IPS-NIHi11 (cell line): Measurements from ENCODE around the gene PGF.
A peak's percentile ranks its signal among the peaks of the same experiment; 100 is the strongest.
"Not testable (repeated sequence)": the region's sequence is repeated elsewhere in the genome, so short reads cannot be mapped to it uniquely, and the experiment has no call there.

Experiments
- DNase-seq: peaks from one replicate; pipeline ENCODE4 v3.0.0; 2012; ENCODE audit warnings: mixed read lengths, low spot score

The PGF gene

DNA sequence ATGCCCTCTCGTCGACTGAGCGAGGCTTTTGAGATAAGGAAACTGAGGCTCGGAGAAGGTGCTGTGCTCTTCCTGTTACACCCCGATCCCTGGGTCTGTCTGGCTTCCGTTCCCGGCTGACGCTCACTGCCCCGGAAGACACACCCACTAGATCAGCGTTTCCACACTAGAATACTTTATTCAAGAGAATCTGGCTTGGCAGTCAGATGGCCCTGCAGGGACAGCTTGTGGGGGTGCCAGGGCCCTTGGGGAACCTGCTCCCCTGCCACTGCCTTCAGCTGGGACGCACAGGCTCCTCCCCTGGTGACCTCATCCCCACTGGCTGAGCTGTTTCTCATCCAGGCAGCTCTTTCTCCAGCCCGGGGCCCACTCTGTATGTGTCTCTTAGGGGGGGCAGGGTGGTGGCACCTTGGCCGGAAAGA is 13.7 kb downstream of the PGF start:
- DNase-seq = no peak

DNA sequence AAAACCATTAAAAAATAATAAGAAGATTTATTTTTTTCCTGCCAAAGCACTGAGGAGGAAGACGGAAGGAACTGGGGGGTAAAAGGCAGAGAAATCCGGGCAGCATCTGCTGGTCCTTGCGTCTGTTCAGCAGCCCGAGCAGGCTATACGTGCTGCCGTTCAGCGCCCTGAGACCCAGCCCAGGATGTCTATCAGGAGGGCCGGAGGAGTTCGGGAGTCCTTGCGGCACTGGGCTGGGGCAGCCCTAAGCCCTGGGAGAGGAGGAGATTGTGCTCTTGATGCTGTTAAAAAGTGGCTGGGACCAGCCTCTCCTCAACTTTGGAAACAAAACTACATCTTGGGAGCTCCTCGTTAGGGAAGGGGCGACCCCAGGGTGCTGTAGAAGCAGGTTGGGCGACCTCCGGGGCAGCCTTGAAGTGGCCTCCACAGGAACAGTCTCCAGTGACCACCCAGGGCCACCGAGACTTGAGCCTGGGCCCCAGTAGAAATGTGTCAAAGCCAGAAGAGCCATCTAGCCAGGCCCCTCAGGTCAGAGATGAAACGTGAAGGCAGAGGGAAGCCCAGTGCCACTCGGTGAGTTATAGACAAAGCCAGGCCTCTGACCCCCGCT is 14.3 kb downstream of the PGF start:
- DNase-seq = no peak

DNA sequence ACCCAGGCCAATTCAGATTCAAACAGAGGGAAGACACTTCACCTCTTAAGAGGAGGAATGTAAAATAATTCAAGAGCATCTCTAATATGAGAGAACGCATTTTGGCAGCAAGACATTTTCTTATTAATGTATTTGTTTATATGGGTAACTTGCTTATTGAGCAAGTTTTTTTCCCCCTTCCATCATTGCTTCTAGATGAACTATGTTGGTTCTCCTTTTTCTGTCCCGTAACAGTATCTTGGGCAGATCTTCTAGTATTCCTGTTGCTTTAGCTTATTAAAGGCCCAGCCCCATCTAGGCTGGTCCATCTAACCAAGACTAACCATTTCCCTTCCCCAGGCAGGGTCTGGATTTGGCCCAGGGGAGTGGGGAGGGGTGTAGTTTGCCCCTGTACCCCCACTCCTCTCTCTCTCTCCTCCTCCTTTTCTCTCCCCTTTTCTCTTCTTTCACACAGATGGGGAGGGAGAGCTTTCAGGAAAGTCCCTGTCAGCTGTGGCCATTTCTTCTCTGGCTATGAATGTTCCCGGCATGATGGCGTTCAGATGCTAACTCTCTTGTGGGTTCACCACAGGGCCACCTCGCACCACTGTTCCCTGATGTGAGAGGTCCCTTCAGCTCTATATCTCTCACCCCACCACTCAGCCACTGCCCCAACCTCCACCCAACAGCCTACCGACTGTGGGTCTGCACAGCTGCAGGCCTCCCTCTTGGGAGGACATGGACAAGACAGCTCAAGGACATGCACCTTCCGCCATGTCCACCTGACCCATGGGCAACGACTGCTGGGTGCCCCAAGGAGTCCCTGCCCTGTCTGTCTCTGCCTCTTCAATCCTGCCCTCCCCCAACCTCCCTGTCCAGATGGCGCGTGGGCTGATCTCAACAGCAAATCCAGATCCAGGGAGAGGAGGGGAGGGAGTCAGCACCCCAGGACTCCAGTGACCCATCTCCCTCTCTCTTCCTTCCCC is 16.6 kb downstream of the PGF start:
- DNase-seq = no peak

DNA sequence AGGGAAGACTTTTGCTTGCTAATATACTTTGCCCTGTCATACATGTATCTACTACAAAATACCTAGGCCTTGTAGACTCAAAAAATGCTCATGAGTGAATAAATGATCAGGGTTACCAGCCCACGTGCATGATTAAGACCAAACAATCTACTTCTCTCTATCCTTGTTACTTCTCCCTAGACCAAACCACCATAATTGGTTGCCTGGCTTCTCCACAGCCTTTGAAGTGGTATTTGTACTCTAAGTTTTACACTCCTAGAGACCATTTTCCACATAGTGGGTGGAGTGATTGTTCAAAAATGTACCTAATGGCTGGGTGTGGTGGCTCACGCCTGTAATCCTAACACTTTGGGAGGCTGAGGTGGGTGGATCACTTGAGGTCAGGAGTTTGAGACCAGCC is 18.2 kb downstream of the PGF start:
- no peak for DNase-seq

DNA sequence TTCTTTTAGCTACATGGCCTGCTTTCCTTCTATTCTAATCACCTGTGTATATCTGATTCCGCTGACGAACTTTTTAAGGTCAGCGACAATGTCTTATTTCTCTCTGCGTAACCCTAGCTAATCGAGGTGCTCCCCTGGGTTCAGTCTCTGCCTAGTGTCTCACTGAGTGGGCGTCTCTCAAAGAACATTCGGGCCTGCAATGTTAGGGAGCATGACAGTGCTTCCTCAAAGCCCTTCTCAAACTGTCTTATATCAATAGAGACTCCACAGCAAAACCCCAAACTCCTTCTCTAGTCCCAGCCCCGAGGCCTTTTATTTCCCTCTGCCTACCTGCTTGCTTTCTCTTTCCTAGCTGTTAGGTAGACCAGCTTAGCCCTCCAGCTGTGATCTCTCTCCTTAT is 18.7 kb downstream of the PGF start:
- DNase-seq = no peak

- no peak for DNase-seq
Measured at GRCh38 chr14:74936151-74936550, 19.2 kb downstream of the PGF start.

GRCh38 chr14:74935360-74935680 is 20.1 kb downstream of the PGF start:
- DNase-seq = no peak

DNA sequence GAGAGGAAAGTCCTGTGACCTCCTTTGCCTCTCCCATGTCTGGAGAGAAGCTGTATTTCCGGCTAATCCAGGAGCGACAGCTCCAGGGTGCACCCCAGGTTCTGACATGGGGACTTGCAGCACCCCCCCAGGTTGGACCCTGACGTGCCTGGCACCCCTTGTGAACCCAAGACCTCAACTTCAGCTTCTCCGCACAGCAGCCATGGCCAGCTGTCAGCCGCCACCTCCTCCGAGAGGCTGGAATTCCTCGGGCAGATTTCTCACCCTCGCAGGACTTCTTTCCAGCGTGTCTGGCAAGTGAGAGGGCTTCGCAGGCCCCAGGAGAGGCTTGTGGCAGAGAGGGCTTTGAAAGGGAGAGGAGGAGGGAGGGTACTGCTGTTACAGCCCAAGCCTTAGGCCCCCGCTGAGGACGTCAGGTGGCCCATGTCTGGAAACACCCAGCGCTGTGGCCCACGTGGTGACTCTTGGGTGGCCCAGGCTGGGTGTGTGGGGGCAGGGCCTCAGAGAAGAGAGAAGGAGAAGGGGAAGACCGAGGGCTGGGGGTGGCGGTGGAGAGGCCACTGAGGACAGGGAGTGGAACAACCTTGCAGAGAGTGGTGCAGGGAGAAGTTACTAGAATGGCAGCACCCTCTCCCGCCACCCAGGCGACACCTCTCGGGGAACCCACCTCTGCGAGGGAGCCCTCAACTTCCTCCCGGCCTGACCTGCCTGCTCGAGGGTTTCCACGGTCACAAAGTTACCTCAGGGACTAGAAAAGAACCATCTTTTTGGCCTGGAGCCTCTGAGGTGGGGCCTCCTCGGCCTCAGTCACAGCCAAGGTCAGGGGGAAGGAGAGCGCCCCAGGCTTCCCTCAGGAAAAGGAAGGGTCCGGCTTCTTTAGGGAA is 20.7 kb downstream of the PGF start:
- no peak for DNase-seq

GRCh38 chr14:74934041-74934440 is 21.4 kb downstream of the PGF start:
- DNase-seq = no peak

DNA sequence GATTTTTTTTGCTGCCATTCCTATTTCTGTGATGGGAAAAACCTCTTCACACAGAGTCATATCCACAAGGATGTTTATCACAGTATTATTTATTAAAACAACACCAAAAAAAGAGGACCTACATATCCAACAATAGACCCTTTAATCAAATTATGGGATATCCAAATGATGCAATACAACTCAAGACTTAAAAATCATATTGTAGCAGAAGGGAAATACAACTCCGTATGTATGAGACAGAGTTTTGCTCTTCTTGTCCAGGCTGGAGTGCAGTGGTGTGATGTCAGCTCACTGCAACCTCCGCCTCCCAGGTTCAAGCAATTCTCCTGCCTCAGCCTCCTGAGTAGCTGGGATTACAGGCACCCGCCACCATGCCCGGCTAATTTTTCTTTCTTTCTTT is 22.5 kb downstream of the PGF start:
- not testable (repeated sequence) for DNase-seq

GRCh38 chr14:74932401-74932901 is 22.9 kb downstream of the PGF start:
- DNase-seq = no peak

GRCh38 chr14:74931744-74932143 is 23.7 kb downstream of the PGF start:
- not testable (repeated sequence) for DNase-seq

DNA sequence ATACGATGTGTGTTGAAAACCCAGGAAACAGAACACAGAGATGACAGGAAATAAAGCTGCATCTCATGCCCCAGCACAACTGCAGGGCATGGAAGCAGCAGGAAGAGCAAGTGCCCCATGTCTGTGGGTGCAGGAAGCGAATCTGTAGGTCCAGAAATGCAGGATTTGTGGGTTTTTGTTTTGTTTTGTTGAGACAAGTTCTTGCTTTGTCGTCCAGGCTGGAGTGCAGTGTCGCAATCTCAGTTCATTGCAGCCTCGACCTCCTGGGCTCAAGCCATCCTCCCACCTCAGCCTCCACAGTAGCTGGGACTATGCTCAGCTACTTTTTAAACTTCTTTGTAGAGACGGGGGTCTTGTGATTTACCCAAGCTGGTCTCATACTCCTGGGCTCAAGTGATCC is 26.2 kb downstream of the PGF start:
- DNase-seq = no peak

DNA sequence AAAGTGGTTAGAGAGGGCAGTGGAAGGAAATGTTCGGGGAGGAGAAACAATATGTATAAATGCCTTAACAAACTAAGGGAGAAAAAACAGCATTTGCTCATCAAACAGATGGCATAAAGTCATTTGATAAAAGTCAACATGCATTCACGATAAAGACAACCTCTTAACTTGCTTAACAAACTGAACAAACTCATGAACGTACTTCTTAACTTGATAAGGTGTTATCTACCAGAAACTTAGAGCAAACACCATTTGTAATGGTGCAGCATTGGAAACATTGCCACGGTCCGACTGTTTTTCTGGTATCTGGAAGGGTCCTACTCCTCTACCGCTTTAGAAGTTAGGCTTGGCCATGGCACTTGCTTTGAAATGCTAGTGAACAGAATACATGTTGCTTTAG is 28.2 kb downstream of the PGF start:
- DNase-seq = no peak

- DNase-seq = no peak
Measured at GRCh38 chr14:74924061-74924460, 31.3 kb downstream of the PGF start.

DNA sequence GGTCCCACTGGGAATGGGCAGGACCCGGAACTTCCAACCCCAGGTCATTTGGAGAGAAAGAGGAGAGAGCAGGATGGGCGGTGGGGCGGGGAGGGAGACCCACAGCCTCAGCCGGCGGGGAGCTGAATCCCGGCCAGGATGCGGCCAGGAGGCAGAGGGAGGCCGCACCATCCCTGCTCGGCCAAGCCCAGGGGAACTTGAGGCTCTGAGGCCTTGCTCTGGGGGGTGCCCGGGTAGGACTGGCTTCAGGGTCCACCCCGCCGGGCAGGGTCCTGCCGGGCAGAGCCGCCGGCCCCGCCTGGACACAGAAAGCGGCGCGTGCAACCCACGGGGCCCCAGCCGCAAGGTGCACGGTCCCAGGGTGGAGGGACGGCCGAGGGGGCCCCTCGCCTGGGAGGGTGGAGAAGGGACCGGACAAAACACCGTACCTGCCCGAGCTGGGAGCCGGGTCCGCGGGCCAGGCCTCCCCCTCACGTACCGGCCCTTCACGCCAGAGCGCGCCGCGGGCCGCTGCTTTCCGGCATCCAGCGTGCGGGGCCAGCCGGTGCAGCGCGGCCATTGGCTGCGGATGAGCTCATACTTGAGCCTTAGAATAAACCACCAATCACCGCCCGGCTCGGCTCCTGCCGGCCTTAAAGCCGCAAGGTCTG is 32.5 kb downstream of the PGF start, which contains the start of gene RPS6KL1:
Gene RPS6KL1 (minus strand): TSS at position 509 of the 650 bp plus-strand sequence. CDS start 1,719 bp downstream, outside the sequence.
- DNase-seq = peak; percentile 100

- no peak for DNase-seq
Measured at GRCh38 chr14:74921987-74922751, 33.2 kb downstream of the PGF start.

DNA sequence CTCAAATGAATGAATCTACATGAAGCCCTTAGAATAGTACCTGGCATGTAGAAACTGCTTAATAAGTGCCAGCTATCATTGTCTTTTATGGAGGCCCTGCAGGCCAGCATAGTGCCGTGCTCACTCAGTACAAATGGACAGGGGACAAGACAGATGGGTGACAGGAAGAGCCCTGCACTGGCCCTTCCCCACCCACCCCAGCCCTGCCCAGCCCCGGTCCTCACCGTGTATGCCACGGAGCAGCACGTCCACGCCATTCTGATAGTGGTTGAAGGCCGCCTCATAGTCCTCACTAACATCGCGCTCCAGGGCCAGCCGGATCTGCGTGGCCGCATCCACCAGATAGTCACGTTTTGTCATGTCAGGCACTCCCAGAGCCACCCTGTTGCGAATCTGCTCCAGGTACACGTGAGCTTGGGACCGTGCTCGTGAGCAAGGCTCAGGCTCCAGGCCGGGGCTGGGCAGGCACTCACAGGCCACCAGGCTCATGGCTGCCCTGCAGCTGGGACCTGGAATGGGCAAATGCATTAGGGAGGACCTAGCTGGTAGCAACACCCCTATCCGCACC is 34.3 kb downstream of the PGF start:
- DNase-seq = no peak

- DNase-seq = no peak
Measured at GRCh38 chr14:74920281-74920680, 35.1 kb downstream of the PGF start.

GRCh38 chr14:74919421-74920165 is 35.8 kb downstream of the PGF start:
- DNase-seq = no peak
